Right hindlimb (tissue), 1 donor: ENCODE measurements around the gene CSF1R.
"Not testable (repeated sequence)": the region's sequence is repeated elsewhere in the genome, so short reads cannot be mapped to it uniquely, and the experiment has no call there.

ENCODE experiments used
- DNase-seq: peaks from one replicate; pipeline ENCODE4 v3.0.0-alpha.2; 2018

CSF1R gene

GRCh38 chr5:150054569-150054968 is 31.8 kb downstream of the CSF1R start:
- DNase-seq, result no peak

- DNase-seq, result peak; percentile 13
Measured at GRCh38 chr5:150053713-150054392, 32.5 kb downstream of the CSF1R start.

- DNase-seq, result peak; percentile 10
Measured at GRCh38 chr5:150052956-150053712, 33.2 kb downstream of the CSF1R start.

- no peak for DNase-seq
Measured at GRCh38 chr5:150052226-150052955, 34.0 kb downstream of the CSF1R start.

GRCh38 chr5:150051657-150052195 is 34.6 kb downstream of the CSF1R start:
- DNase-seq, result no peak

GRCh38 chr5:150050172-150050811 is 36.1 kb downstream of the CSF1R start:
- not testable (repeated sequence) for DNase-seq

GRCh38 chr5:150046031-150046430 is 40.3 kb downstream of the CSF1R start:
- no peak for DNase-seq

GRCh38 chr5:150045549-150045948 is 40.8 kb downstream of the CSF1R start:
- DNase-seq, result no peak

- no peak for DNase-seq
Measured at GRCh38 chr5:150044712-150045111, 41.6 kb downstream of the CSF1R start.

GRCh38 chr5:150044329-150044681 is 42.0 kb downstream of the CSF1R start:
- no peak for DNase-seq

- no peak for DNase-seq
Measured at GRCh38 chr5:150043657-150044328, 42.6 kb downstream of the CSF1R start.

GRCh38 chr5:150042459-150042858 is 43.9 kb downstream of the CSF1R start:
- DNase-seq, result no peak

GRCh38 chr5:150038547-150038946 is 47.8 kb downstream of the CSF1R start:
- no peak for DNase-seq

- DNase-seq, result no peak
Measured at GRCh38 chr5:150036513-150036912, 49.8 kb downstream of the CSF1R start.

GRCh38 chr5:150035139-150035895 is 51.0 kb downstream of the CSF1R start:
- no peak for DNase-seq

- peak; percentile 57 for DNase-seq
Measured at GRCh38 chr5:150034662-150035061, 51.7 kb downstream of the CSF1R start.

GRCh38 chr5:150033334-150033733 is 53.0 kb downstream of the CSF1R start:
- no peak for DNase-seq

GRCh38 chr5:150028047-150028446 is 58.3 kb downstream of the CSF1R start:
- not testable (repeated sequence) for DNase-seq

GRCh38 chr5:150026682-150027172 is 59.6 kb downstream of the CSF1R start:
- DNase-seq, result no peak

- no peak for DNase-seq
Measured at GRCh38 chr5:150024346-150024984, 61.9 kb downstream of the CSF1R start.

GRCh38 chr5:150023136-150023535 is 63.2 kb downstream of the CSF1R start:
- DNase-seq, result no peak
